Effector memory CD4-positive, alpha-beta T cell (primary cell): ENCODE results near the gene ANGPTL4.
"Not testable (repeated sequence)": the region's sequence is repeated elsewhere in the genome, so short reads cannot be mapped to it uniquely, and the experiment has no call there.

Experiments
- DNase-seq, 3 donors: peaks; one replicate each; pipeline ENCODE4 v3.0.0-alpha.2; 2020
- H3K27ac ChIP-seq: 2 replicates; pipeline ENCODE4 v1.7.0; 2013; ENCODE audit warnings: mild to moderate bottlenecking, low read length, moderate library complexity; ENCODE audit not compliant: insufficient read depth, poor library complexity, severe bottlenecking
- H3K27me3 ChIP-seq: replicated peaks from 2 replicates; pipeline ENCODE4 v1.7.0; 2013; ENCODE audit warnings: mild to moderate bottlenecking, low read length; ENCODE audit not compliant: insufficient read depth, control insufficient read depth, poor library complexity, severe bottlenecking
- H3K36me3 ChIP-seq: 2 replicates; pipeline ENCODE4 v1.7.0; 2013; ENCODE audit warnings: mild to moderate bottlenecking, low read length, moderate library complexity; ENCODE audit not compliant: control insufficient read depth, insufficient read depth
- H3K4me1 ChIP-seq: 2 replicates; pipeline ENCODE4 v1.7.0; 2013; ENCODE audit warnings: low read length, mild to moderate bottlenecking; ENCODE audit not compliant: control insufficient read depth, insufficient read depth, poor library complexity, severe bottlenecking
- H3K4me3 ChIP-seq: 2 replicates; pipeline ENCODE4 v1.7.0; 2013; ENCODE audit warnings: low read length, low read depth, mild to moderate bottlenecking; ENCODE audit not compliant: insufficient read depth, poor library complexity, severe bottlenecking
- H3K9me3 ChIP-seq: 2 replicates; pipeline ENCODE4 v1.7.0; 2013; ENCODE audit warnings: mild to moderate bottlenecking, low read length, moderate library complexity; ENCODE audit not compliant: control insufficient read depth

The ANGPTL4 gene

DNA sequence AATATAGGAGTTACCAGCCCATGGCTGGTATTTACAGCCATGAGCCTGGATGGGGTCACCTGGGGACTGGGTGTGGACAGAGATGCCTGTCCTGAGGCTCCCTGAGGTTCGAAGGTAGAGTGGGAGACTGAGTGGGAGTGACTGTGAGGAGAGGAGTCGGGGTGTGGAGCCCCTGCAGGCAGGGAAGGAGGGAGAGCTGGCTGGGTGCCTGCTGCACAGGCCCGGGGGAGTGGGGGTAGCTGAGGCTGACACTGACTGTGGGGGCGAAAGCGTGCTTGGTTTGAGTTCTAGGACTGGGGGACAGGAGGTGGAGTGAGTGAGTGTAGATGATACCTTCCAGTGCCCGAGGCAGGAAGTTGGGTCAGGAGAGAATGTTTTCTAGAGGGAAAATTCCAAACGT, 33.3 kb downstream of the ANGPTL4 start:
- no peak for DNase-seq
- Histone ChIP-seq H3K36me3 (peaks cover 23% of the 10 kb centered on the region), H3K9me3 (no peaks in the 10 kb centered on the region), H3K4me3 (no peak overlapping the region), H3K27me3 (no peaks in the 10 kb centered on the region), H3K4me1 (no peaks in the 10 kb centered on the region), H3K27ac (no peak overlapping the region)

DNA sequence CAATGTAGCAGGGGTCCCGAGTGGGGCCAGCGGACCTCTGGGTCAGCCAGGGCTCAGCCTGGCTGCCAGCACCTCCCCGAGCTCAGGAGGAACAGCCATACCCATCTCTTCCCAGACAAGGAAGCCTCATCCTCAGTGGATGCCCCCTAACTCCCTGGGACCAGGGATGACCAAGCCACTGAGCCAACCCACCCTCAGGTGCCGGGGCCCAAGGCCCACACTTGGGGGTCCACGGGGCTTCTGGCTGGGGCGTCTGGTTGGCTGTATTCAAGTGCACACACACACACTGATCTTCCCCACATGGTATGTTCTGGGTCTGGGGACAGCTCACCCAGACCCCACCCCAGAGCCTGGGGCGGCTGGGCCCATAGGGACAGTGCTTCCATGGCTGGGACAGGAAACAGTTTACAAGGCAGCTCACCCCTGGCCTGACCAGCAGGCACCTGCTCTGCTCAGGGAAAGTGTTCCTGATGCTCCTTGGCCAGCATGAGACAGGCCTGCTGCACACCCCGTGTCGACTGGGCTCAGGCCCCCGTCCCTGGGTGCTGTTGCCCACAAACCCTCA, 33.9 kb downstream of the ANGPTL4 start:
- no peak overlapping the region for H3K27ac ChIP-seq
- no peaks in the 10 kb centered on the region for H3K9me3 ChIP-seq
- no peak overlapping the region for H3K4me3 ChIP-seq
- H3K27me3 ChIP-seq = no peaks in the 10 kb centered on the region
- no peaks in the 10 kb centered on the region for H3K4me1 ChIP-seq
- no peak for DNase-seq
- H3K36me3 ChIP-seq = peaks cover 28% of the 10 kb centered on the region

DNA sequence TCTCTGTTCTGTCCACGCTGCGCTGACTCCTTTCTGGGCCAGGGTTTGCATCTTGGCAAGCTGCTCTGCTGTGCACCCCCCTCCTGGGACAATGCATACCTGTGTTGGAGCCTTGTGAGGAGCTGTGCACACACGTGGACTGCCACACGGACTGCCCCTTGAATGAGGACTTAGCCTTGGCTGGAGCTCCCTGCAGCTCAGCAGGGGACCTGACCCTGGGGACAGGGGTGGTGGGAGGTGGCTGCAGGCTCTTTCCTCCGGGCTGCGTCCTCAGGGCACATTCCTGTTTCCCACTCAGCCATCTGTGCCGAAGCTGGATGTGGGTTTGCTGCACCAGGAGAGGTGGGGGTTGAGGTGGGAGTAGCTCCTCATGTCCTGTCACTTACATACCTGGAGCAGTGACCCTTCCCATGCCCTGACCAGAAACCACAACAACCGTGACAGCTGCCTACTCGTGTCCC, 34.4 kb downstream of the ANGPTL4 start:
- no peak for DNase-seq
- Histone ChIP-seq H3K27ac (no peak overlapping the region), H3K27me3 (no peaks in the 10 kb centered on the region), H3K4me3 (no peak overlapping the region), H3K9me3 (no peaks in the 10 kb centered on the region), H3K4me1 (no peaks in the 10 kb centered on the region), H3K36me3 (peaks cover 33% of the 10 kb centered on the region)

DNA sequence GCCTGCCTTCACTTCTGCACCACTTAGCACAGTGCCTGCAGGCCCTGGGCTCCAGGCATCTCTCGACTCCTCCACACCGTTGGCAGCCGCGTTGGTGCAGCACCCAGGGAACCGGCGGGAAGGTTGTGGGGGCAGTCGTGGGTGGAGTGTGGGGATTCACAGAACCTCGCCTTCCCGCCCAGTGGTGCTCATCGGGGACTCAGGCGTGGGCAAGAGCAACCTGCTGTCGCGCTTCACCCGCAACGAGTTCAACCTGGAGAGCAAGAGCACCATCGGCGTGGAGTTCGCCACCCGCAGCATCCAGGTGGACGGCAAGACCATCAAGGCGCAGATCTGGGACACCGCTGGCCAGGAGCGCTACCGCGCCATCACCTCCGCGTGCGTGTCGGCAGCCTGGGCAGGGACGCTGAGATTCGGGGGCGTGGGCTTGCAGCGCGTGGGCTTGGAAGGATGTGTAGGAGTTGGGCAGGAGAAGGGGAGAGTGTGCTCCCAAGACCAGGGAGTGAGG, 35.8 kb downstream of the ANGPTL4 start:
- H3K27ac ChIP-seq = no peak overlapping the region
- no peak overlapping the region for H3K4me3 ChIP-seq
- H3K9me3 ChIP-seq = no peaks in the 10 kb centered on the region
- H3K36me3 ChIP-seq = peaks cover 47% of the 10 kb centered on the region
- no peaks in the 10 kb centered on the region for H3K27me3 ChIP-seq
- H3K4me1 ChIP-seq = no peaks in the 10 kb centered on the region
- DNase-seq = no peak

DNA sequence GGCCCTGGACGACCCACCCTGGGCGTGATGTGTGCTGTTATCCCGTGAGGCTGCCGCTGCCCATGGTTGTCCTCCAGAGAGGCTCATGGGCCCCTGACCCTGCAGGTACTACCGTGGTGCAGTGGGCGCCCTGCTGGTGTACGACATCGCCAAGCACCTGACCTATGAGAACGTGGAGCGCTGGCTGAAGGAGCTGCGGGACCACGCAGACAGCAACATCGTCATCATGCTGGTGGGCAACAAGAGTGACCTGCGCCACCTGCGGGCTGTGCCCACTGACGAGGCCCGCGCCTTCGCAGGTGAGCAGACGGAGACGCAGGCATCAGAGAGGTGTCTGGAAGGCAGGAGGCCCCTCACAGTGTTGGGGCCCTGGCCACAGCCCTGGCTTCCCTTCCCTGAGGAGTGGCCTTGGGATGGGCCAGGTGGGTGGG, 38.0 kb downstream of the ANGPTL4 start:
- Histone ChIP-seq H3K36me3 (peaks cover 46% of the 10 kb centered on the region), H3K27me3 (no peaks in the 10 kb centered on the region), H3K4me3 (no peak overlapping the region), H3K4me1 (no peaks in the 10 kb centered on the region), H3K27ac (no peak overlapping the region), H3K9me3 (no peaks in the 10 kb centered on the region)
- no peak for DNase-seq

DNA sequence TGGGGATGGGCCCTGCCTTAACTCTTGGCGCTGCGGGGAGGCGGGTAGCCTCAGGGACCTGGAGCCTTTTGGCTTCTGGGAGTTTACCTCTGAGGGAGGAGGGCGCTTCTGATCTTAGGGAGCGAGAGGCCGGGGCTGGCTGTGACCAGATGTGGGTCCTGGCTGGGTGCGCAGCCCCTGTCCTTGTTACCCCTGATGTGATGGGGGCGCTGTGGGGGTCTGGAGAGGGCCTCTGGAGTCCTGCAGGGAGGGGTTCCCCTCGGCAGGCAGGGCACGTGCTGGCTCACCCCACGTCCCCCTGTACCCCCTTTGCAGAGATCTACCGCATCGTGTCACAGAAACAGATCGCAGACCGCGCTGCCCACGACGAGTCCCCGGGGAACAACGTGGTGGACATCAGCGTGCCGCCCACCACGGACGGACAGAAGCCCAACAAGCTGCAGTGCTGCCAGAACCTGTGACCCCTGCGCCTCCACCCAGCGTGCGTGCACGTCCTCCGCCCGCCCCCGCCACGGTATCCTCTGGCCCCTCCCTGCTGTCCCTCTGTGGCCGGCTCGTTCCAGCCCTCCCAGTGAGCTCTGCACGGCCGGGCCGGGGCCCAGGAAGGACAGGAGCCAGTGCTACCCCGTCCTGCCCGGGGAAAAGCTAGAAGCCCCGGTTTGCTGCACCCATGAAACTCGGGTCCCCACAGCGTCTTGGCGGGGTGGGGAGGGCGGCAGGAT, 39.3 kb downstream of the ANGPTL4 start:
- DNase-seq = no peak
- no peaks in the 10 kb centered on the region for H3K9me3 ChIP-seq
- peaks cover 46% of the 10 kb centered on the region for H3K36me3 ChIP-seq
- H3K4me3 ChIP-seq = no peak overlapping the region
- no peaks in the 10 kb centered on the region for H3K4me1 ChIP-seq
- no peak overlapping the region for H3K27ac ChIP-seq
- H3K27me3 ChIP-seq = no peaks in the 10 kb centered on the region

DNA sequence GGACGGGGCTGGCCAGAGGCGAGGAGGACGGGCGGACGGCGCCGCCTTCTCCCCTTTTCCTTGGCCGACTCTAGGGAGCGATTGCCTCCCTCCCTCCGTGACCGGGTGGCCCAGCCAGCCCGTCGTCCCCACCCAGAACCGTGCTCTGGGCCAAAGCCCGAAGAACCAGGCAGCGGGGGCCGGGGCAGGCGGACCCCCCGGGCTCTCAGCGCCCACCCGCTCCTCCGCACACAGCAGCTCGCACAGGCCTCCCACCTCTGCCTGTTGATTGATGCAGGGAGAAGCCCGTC, 39.8 kb downstream of the ANGPTL4 start:
- Histone ChIP-seq H3K4me3 (no peak overlapping the region), H3K27ac (no peak overlapping the region), H3K36me3 (peaks cover 46% of the 10 kb centered on the region), H3K9me3 (no peaks in the 10 kb centered on the region), H3K27me3 (no peaks in the 10 kb centered on the region), H3K4me1 (no peaks in the 10 kb centered on the region)
- no peak for DNase-seq

DNA sequence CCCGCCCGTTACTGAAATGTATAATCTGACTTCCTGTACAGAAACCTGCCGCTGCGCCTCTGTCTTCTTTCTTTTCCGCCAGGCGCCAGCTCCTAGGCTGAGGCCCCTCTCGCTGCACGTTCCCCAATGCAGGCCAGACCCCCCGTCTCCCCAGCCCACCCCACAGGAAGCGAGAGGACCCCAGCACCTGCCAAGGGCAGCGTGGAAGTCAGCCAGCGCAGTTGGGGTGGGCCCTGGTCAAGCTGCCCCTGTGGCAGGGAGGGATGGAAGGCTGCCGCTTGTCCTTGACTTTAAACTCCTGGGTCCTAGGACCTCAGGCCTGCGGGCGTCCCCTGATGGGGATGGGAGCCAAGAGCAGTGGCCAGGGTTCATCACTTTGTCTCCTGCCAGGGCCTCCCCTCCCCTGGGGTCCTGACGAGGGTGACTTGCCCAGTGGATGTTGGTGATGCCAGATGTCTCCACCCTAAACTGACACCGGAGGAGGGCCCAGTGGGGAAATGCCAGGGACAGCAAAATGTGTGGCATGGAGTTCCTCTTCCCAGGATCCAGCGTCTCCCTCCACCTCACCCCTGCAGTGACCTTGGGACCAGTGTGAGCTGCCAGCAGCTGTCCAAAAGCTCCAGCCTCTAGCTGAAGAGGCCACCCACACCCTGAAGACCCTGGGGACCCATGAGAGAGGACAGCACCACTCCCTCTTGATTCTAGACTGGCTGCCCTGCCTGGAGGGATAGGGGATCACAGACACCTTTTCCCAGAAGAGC, 40.6 kb downstream of the ANGPTL4 start:
- DNase-seq = no peak
- H3K27me3 ChIP-seq = no peaks in the 10 kb centered on the region
- H3K4me3 ChIP-seq = no peak overlapping the region
- H3K4me1 ChIP-seq = no peaks in the 10 kb centered on the region
- no peaks in the 10 kb centered on the region for H3K9me3 ChIP-seq
- H3K36me3 ChIP-seq = peaks cover 43% of the 10 kb centered on the region
- no peak overlapping the region for H3K27ac ChIP-seq

DNA sequence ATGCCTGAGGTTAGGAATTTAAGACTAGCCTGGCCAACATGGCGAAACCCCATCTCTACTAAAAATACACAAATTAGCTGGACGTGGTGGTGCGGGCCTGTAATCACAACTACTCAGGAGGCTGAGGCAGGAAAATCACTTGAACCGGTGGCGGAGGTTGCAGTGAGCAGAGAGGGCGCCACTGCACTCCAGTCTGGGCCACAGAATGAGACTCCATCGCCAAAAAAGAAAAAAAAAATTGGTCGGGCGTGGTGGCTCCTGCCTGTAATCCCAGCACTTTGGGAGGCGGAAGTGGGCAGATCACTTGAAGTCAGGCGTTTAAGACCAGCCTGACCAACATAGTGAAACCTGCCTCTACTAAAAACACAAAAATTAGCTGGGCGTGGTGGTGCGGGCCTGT, 46.8 kb downstream of the ANGPTL4 start:
- not testable (repeated sequence) for H3K36me3 ChIP-seq, H3K27ac ChIP-seq, H3K27me3 ChIP-seq, DNase-seq, H3K9me3 ChIP-seq, H3K4me1 ChIP-seq, H3K4me3 ChIP-seq
